GM20431 (cell line): ENCODE results near the gene GRB7.

ENCODE experiments used
- in situ Hi-C: fragments of 300-500 bp; cut with MseI, MboI; formaldehyde crosslinking; loops from one replicate; pipeline ENCODE4 v1.15.0; 2020; ENCODE audit warnings: low sequenced_read_pairs; ENCODE audit not compliant: unreplicated experiment

The GRB7 gene

GRCh38 chr17:39729280-39729851 is 8.4 kb upstream of the GRB7 start:
- in situ Hi-C loops, result loop anchor here (25.0 kb wide), 1 partner anchor 92 kb away; the partner anchor contains the start of genes PPP1R1B and STARD3

DNA sequence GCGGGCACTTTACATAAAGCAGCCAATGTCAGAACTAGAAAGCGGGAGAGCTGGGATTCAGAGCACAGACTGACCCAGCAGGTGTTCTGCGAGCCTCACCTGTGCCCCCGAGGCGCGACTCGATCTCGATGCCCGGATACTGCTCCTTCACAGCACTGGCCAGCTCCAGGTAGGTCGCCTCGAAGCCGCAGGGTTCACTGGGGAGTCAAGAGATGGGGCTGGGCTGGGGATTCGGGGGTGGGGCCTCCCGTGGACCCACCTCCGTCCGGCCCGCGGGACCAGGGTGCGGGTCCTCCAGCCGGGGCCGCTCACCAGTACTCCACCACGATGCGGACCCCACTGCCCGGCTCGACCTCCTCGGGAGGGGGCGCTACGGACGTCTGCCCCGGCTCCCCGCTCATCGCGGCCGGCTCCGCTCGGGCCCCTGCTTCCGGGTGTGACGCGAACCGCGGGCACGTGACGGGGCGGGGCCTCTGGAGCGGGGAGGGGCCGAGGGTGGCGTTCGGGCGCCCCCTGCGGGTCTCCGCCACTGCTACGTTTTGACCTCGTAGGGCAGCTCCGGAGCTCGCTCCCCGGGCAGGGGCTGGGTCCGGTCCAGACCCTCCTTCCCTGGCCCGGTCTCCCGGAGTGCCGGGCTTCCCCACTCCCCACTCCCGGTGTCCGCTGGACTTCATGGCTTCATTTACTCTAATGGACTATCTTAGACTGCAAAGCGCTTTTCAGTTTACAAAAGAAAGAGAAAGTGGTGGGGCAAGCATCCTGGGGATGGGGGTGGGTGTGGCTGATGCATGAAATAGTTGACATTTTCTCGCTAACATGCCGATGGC is 7.4 kb upstream of the GRB7 start, which contains the start of gene MIEN1:
MIEN1 (minus strand) TSS at position 438 of the 827 bp plus-strand sequence; CDS start at position 401, 37 bp downstream.
- in situ Hi-C loops, result loop anchor here (25.0 kb wide), 1 partner anchor 93 kb away; the partner anchor contains the start of genes PPP1R1B and STARD3

GRCh38 chr17:39732586-39732985 is 5.2 kb upstream of the GRB7 start:
- in situ Hi-C loops, result loop anchor here (25.0 kb wide), 1 partner anchor 95 kb away; the partner anchor contains the start of genes PPP1R1B and STARD3

DNA sequence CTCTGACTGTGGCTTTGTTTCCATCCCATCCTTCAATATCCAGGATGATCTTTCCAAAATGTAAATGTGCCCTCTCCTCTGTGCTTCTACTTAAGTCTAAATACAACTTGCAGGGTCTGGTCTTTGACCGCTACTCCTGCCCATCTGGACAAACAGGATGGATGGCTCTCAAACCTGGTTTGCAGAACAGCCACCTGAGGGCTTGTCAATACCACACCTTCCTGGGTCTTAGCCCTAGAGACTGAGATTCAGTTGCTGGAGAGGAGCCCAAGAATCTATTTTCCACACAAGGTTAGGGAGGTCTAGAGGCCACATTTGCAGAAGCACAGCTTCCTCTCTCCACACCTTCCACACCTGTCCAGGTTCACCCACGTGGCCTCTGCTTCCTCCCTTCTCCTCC is 1.9 kb upstream of the GRB7 start:
- in situ Hi-C loops, result loop anchor here (25.0 kb wide), 1 partner anchor 99 kb away; the partner anchor contains the start of genes PPP1R1B and STARD3

DNA sequence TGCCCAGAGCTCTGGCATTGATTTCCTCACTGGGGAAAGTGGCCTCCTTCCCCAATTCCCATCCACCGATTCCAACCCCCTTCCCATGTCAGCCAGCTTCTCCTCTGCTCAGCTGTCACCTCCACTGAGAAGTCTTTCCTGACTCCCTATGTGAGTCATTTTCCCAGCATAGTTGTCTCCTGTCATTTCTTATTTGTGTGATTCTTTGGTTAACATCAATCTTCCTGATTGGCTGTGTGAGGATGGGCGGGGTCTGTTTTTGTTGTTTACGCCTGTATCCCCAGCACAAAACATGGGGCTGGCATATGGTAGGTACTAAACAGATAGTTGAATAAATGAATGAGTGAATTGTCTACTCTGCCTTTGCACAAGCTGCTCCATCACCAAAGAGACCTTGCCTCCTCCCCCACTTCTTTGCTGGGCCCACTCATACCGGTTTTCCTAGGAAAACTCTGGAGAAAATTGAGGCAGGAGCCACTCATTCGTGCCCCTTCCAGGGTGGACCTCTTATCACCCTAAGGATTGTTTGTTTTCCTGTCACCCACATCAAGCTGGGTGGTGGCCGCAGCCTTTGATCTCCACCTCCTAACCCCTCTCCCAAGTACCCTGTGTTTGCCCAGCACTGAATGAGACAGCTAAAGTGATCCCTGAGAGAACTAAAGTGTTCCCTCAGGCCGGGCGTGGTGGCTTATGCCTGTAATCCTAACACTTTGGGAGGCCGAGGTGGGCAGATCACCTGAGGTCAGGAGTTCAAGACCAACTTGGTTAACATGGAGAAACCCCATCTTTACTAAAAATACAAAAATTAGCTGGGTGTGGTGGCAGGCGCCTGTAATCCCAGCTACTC is 1.2 kb upstream of the GRB7 start:
- in situ Hi-C loops, result loop anchor here (25.0 kb wide), 1 partner anchor 99 kb away; the partner anchor contains the start of genes PPP1R1B and STARD3

- in situ Hi-C loops, result loop anchor here (25.0 kb wide), 1 partner anchor 100 kb away; the partner anchor contains the start of genes PPP1R1B and STARD3
Observed at GRCh38 chr17:39737206-39737759, 455 bp upstream of the GRB7 start.

DNA sequence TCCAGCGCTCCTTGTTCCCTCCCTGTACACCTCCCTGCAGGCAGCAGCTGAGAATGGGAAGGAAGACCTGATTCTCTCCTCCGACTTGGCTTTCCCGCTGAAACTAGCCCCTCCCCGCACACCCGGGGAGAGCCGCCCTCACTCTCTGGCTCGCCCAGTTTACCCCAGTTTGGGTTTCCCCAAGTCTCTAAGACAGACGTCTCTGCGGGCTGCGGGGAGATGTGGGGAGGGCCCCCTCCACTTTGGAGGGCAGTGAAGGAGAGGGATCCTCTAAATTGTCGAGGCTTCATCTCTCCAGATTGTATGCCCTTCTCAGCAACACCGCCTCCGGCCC is 797 bp downstream of the GRB7 start:
- in situ Hi-C loops, result loop anchor here (25.0 kb wide), 1 partner anchor 101 kb away; the partner anchor contains the start of genes PPP1R1B and STARD3

- in situ Hi-C loops, result loop anchor here (25.0 kb wide), 1 partner anchor 102 kb away; the partner anchor contains the start of genes PPP1R1B and STARD3
Observed at GRCh38 chr17:39738983-39739884, 1.5 kb downstream of the GRB7 start.

DNA sequence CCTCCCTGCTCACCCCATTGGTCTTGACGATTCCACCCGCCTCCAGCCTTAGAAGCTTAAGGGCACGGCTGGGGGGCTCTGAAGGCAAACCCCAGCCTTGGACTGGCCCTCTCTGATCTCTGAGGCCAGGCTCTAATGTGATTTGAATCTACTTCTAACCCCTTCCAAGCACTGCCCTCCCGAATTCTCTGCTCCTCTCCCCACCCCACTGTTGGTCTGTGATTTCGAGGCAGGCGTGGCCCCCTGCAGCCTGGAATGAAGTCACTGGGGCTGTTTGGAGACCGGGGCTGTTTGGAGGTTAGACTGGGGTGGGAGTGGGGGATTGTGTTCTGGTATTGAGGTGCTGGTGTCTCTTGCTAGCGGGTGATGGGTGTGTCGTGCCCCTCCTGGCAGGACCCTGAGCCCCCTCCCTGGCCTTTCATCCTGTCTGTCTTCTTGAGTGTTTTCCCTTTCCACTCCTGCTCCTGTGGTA is 2.2 kb downstream of the GRB7 start:
- in situ Hi-C loops, result loop anchor here (25.0 kb wide), 1 partner anchor 103 kb away; the partner anchor contains the start of genes PPP1R1B and STARD3

DNA sequence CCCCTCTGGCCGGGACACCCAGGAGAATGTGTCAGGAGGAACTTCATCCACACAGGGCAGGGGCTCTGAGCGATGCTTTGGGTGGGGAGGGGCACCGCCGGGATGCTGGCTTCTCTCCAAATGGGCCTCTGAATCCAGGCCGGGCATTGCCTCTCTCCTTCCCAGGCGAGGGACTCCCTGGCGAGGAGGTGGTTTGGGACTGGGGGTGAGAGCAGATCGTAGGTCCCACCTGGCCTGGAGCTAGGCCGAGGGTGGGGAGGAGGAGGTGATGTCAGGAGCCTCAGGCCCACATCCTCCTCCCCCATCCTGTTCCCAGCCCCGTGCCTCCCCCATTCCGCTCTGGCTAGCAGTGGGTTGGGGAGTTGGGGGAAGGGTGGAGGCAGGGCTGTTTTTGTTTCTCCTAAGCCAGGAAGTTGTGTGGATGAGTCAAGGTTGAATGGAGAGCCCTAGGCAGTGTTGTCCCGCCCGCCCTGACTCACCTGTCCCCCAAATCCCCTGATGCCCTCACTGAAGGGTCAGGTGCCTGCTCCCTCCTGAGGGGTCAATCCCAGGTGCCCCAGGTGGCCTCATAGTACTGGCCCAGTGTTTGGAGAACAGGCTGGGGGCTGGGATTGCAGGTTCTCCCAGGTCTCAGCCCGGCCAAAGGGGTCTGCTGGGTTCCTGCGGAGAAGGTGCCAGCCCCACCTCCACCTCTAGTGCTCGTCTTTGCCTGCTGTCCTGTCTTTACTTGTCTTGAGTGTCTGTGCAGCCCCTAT is 2.8 kb downstream of the GRB7 start:
- in situ Hi-C loops, result loop anchor here (25.0 kb wide), 1 partner anchor 103 kb away; the partner anchor contains the start of genes PPP1R1B and STARD3

DNA sequence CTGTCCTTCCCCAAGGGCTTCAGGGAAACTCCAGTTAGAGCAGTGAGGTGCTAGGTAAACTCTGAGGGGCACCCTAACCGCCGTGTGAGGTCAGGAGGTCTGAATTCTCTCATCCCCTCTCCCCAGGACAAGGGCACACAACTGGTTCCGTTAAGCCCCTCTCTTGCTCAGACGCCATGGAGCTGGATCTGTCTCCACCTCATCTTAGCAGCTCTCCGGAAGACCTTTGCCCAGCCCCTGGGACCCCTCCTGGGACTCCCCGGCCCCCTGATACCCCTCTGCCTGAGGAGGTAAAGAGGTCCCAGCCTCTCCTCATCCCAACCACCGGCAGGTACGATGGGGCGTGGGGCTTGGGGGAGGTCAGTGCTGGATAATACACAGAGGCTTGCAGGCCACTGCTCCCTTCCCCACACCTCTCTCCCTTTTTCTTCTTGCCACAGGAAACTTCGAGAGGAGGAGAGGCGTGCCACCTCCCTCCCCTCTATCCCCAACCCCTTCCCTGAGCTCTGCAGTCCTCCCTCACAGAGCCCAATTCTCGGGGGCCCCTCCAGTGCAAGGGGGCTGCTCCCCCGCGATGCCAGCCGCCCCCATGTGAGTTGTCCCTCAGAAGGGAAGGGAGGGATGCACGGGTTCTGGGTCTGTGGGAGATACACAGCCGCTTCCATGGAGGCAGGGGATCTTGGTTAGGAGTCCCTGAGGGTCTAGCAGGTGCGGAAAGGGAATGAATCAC is 4.6 kb downstream of the GRB7 start:
- in situ Hi-C loops, result loop anchor here (25.0 kb wide), 1 partner anchor 105 kb away; the partner anchor contains the start of genes PPP1R1B and STARD3

- in situ Hi-C loops, result loop anchor here (25.0 kb wide), 1 partner anchor 106 kb away; the partner anchor contains the start of genes PPP1R1B and STARD3
Observed at GRCh38 chr17:39742856-39743436, 5.2 kb downstream of the GRB7 start.

GRCh38 chr17:39744075-39744835 is 6.5 kb downstream of the GRB7 start:
- in situ Hi-C loops, result loop anchor here (25.0 kb wide), 1 partner anchor 107 kb away; the partner anchor contains the start of genes PPP1R1B and STARD3

DNA sequence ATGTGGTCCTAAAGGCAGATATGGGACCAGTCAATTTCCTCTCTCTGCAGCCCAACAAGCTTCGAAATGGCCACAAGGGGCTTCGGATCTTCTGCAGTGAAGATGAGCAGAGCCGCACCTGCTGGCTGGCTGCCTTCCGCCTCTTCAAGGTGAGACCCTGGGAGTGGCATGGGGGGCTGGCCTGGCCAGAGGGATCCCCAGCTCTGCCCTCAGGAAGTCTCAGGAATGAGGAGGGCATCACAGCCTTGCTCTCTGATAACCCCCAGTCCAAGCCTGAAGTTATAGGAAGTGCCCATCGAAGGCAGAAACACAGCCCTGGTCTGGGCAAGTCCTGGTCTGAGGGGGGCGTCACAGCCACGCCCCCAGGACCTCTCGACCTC is 7.1 kb downstream of the GRB7 start:
- in situ Hi-C loops, result loop anchor here (25.0 kb wide), 1 partner anchor 108 kb away; the partner anchor contains the start of genes PPP1R1B and STARD3

DNA sequence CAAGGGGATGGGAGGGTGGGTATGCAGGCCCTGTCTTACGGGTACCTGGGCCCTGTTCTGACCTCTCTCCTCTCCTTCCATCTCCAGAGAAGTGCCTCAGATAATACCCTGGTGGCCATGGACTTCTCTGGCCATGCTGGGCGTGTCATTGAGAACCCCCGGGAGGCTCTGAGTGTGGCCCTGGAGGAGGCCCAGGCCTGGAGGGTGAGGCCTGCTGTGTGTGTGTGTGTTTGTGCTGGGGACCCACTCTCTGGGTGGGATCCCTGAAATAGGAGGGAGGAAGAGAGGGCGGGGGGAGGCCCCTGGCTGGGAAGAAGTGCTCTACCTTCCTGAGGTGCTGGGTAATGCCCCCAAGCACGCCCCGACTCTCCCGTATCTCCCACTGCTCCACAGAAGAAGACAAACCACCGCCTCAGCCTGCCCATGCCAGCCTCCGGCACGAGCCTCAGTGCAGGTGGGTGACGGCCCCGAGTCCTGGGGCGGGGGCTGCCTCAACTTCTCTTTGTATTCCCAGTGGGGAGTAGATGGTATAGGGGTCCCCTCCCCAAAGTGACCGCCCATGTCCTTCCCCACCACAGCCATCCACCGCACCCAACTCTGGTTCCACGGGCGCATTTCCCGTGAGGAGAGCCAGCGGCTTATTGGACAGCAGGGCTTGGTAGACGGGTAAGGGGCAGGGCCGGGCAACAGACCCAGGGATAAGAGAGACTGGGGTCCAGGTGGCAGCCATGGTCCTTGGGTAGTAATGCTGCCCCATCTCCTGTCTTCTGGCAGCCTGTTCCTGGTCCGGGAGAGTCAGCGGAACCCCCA is 7.8 kb downstream of the GRB7 start:
- in situ Hi-C loops, result loop anchor here (25.0 kb wide), 1 partner anchor 108 kb away; the partner anchor contains the start of genes PPP1R1B and STARD3
